Stimulated activated CD8-positive, alpha-beta memory T cell treated with anti-CD3 and anti-CD28 coated beads, Interleukin-2, amount 100 ng/mL, for 1 hour (primary cell): ENCODE data around the gene BBC3.
A peak's percentile ranks its signal among the peaks of the same experiment; 100 is the strongest.

Experiments
- DNase-seq, 2 donors: peaks; one replicate each; pipeline ENCODE4 v3.0.0-alpha.2; 2020; ENCODE audit warnings: low read depth in 2 of 2

Gene BBC3

GRCh38 chr19:47195434-47195833, 35.6 kb downstream of the BBC3 start:
- DNase-seq, result no peak

- DNase-seq, result peak in 1 of 2 donors; percentile 23
Observed at GRCh38 chr19:47190167-47190727, 40.8 kb downstream of the BBC3 start.

- DNase-seq, result no peak
Observed at GRCh38 chr19:47188507-47189033, 42.4 kb downstream of the BBC3 start.

GRCh38 chr19:47187797-47188196, 43.2 kb downstream of the BBC3 start:
- DNase-seq, result no peak

GRCh38 chr19:47187335-47187655, 43.7 kb downstream of the BBC3 start:
- DNase-seq, result no peak

- DNase-seq, result peak; percentile 43 to 50
Observed at GRCh38 chr19:47186446-47187334, 44.3 kb downstream of the BBC3 start.

- no peak for DNase-seq
Observed at GRCh38 chr19:47183601-47184000, 47.4 kb downstream of the BBC3 start.

- no peak for DNase-seq
Observed at GRCh38 chr19:47179653-47180310, 51.2 kb downstream of the BBC3 start.

GRCh38 chr19:47176627-47177090, 54.3 kb downstream of the BBC3 start:
- no peak for DNase-seq

GRCh38 chr19:47176071-47176626, 54.9 kb downstream of the BBC3 start:
- no peak for DNase-seq

GRCh38 chr19:47172666-47173455, 58.1 kb downstream of the BBC3 start:
- DNase-seq, result no peak
